Measurements from ENCODE around the gene EPHA5.
"Not testable (repeated sequence)": the region's sequence is repeated elsewhere in the genome, so short reads cannot be mapped to it uniquely, and the experiment has no call there.

The EPHA5 gene

GRCh38 chr4:65358914-65359313, 311.4 kb downstream of the EPHA5 start:
- no peak overlapping the region for H3K9ac ChIP-seq (ENCODE audit: low read length)
- no peak overlapping the region for H3K4me3 ChIP-seq (ENCODE audit: low read depth in 1 of 2, low read length in 2 of 2)
- H3K27me3 ChIP-seq (ENCODE audit: control insufficient read depth in 1 of 2, insufficient read depth in 2 of 2, low read length in 2 of 2) = no peaks in the 10 kb centered on the region
- no peaks in the 10 kb centered on the region for H3K9me3 ChIP-seq (ENCODE audit: low read length)
- no peaks in the 10 kb centered on the region for H3K4me1 ChIP-seq (ENCODE audit: insufficient read depth, low read length)
- H3K27ac ChIP-seq (ENCODE audit: low read depth, low read length) = no peak overlapping the region
- H3K36me3 ChIP-seq (ENCODE audit: insufficient read depth, low read length) = no peaks in the 10 kb centered on the region

DNA sequence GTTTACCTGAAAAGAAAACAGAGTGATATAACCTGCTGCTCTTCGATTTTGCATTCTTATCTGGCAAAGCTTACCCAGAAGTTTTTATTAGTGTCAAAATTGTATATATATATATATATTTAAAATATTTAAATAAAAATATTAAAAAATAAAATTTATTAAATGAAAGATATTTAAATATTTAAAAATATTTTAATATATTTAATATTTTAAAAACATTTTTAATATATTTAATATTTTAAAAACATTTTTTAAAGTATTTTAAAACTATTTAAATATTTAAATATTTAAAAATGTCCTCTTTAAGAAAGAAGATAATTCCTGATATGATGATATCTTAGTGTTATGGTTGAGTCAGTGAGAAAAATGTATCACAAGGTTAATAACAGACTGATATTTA, 317.2 kb downstream of the EPHA5 start:
- Histone ChIP-seq H3K27me3 (ENCODE audit: control insufficient read depth in 1 of 2, insufficient read depth in 2 of 2, low read length in 2 of 2) (no peaks in the 10 kb centered on the region), H3K4me1 (ENCODE audit: insufficient read depth, low read length) (no peaks in the 10 kb centered on the region), H3K4me3 (ENCODE audit: low read depth in 1 of 2, low read length in 2 of 2) (no peak overlapping the region), H3K9ac (ENCODE audit: low read length) (no peak overlapping the region), H3K27ac (ENCODE audit: low read depth, low read length) (no peak overlapping the region), H3K9me3 (ENCODE audit: low read length) (no peaks in the 10 kb centered on the region), H3K36me3 (ENCODE audit: insufficient read depth, low read length) (no peaks in the 10 kb centered on the region)

DNA sequence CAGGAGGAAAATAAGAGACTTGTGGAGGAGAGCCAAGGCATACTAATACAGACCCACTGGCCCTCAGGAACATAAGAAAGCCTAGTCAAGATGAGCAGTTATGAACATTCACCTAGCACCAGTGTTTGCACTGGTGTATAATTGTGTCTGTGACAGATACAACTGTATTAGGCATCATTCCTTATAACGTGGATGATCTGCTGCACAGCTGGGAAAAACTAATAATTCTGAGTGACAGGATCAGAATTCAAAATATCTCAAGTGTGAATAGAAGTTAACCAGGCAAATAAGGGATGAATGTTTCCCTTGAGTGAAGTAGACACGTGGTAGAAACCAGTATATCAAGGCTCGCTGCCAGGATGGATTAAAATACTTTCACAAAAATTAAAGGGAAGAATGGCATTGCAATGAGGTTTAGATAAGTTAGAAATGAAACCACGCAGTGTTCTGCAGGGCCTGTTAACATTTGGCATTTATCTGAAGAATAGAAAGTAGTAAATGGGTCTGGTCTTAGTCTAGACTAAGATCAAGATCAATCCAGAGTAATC, 325.9 kb downstream of the EPHA5 start:
- H3K36me3 ChIP-seq (ENCODE audit: insufficient read depth, low read length) = no peaks in the 10 kb centered on the region
- no peaks in the 10 kb centered on the region for H3K4me1 ChIP-seq (ENCODE audit: insufficient read depth, low read length)
- H3K27me3 ChIP-seq (ENCODE audit: control insufficient read depth in 1 of 2, insufficient read depth in 2 of 2, low read length in 2 of 2) = no peaks in the 10 kb centered on the region
- no peak overlapping the region for H3K4me3 ChIP-seq (ENCODE audit: low read depth in 1 of 2, low read length in 2 of 2)
- H3K9me3 ChIP-seq (ENCODE audit: low read length) = no peaks in the 10 kb centered on the region
- no peak overlapping the region for H3K27ac ChIP-seq (ENCODE audit: low read depth, low read length)
- H3K9ac ChIP-seq (ENCODE audit: low read length) = no peak overlapping the region

DNA sequence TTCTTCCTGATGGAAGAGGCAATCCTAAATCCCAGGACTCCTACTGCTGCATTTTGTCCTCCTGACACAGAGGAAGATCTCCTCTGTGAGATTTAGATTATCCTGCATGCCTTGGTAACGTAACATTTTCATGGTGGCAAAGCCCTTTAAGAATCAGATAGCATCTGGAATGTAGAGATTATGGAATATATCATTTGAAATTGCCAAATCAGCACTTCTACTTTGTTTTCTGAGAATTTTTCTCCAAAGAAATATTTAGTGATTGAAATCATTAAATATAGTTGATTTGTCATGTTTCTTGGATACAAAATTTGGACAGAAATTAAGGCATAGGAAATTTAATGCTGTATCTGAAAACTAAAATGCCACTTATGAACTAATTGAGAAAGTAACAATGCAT, 326.9 kb downstream of the EPHA5 start:
- Histone ChIP-seq H3K4me3 (ENCODE audit: low read depth in 1 of 2, low read length in 2 of 2) (no peak overlapping the region), H3K4me1 (ENCODE audit: insufficient read depth, low read length) (no peaks in the 10 kb centered on the region), H3K9ac (ENCODE audit: low read length) (no peak overlapping the region), H3K9me3 (ENCODE audit: low read length) (no peaks in the 10 kb centered on the region), H3K36me3 (ENCODE audit: insufficient read depth, low read length) (no peaks in the 10 kb centered on the region), H3K27ac (ENCODE audit: low read depth, low read length) (no peak overlapping the region), H3K27me3 (ENCODE audit: control insufficient read depth in 1 of 2, insufficient read depth in 2 of 2, low read length in 2 of 2) (no peaks in the 10 kb centered on the region)

DNA sequence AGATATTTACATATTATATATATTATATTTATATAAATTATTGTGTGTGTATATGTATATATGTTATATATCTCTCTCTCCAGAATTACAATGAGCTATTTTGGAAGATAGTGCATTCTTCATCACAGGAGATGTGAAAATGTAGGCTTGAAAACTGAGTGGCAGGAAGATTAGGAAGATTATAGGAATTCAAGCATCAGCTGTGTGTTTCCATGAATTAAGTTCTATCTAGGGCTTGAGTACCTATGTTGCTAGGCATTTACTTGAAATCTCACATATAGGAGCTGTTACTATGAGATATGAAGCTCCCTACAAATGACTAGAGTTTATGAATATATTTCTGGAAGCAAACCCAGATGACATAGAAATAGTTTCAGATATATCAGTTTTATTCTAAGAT, 328.7 kb downstream of the EPHA5 start:
- H3K27ac ChIP-seq (ENCODE audit: low read depth, low read length) = no peak overlapping the region
- no peak overlapping the region for H3K9ac ChIP-seq (ENCODE audit: low read length)
- no peaks in the 10 kb centered on the region for H3K4me1 ChIP-seq (ENCODE audit: insufficient read depth, low read length)
- no peaks in the 10 kb centered on the region for H3K9me3 ChIP-seq (ENCODE audit: low read length)
- H3K36me3 ChIP-seq (ENCODE audit: insufficient read depth, low read length) = no peaks in the 10 kb centered on the region
- no peak overlapping the region for H3K4me3 ChIP-seq (ENCODE audit: low read depth in 1 of 2, low read length in 2 of 2)
- H3K27me3 ChIP-seq (ENCODE audit: control insufficient read depth in 1 of 2, insufficient read depth in 2 of 2, low read length in 2 of 2) = no peaks in the 10 kb centered on the region

GRCh38 chr4:65340382-65341109, 329.7 kb downstream of the EPHA5 start:
- H3K27me3 ChIP-seq (ENCODE audit: control insufficient read depth in 1 of 2, insufficient read depth in 2 of 2, low read length in 2 of 2) = no peaks in the 10 kb centered on the region
- no peak overlapping the region for H3K27ac ChIP-seq (ENCODE audit: low read depth, low read length)
- no peak overlapping the region for H3K9ac ChIP-seq (ENCODE audit: low read length)
- H3K36me3 ChIP-seq (ENCODE audit: insufficient read depth, low read length) = no peaks in the 10 kb centered on the region
- no peak overlapping the region for H3K4me3 ChIP-seq (ENCODE audit: low read depth in 1 of 2, low read length in 2 of 2)
- H3K9me3 ChIP-seq (ENCODE audit: low read length) = no peaks in the 10 kb centered on the region
- H3K4me1 ChIP-seq (ENCODE audit: insufficient read depth, low read length) = no peaks in the 10 kb centered on the region

DNA sequence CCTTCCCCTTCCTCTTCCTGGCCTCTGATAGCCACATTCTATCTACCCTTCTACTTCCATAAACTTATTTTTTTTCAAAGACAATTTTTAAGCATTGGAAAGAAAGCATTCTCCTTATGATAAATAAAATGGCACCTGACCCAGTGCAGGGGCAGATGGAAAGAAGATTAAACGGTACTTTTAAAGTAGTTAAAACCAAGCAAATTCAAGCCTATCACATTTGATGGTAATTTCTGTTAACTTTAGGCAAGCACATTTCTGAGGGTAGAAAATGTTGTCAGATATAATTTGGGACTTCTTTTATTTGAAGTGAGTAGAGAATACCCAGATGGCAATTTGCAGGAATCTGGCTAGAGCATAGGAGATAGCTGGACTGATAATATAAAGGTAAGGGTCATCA, 332.9 kb downstream of the EPHA5 start:
- Histone ChIP-seq H3K4me3 (ENCODE audit: low read depth in 1 of 2, low read length in 2 of 2) (no peak overlapping the region), H3K9me3 (ENCODE audit: low read length) (no peaks in the 10 kb centered on the region), H3K27ac (ENCODE audit: low read depth, low read length) (no peak overlapping the region), H3K36me3 (ENCODE audit: insufficient read depth, low read length) (no peaks in the 10 kb centered on the region), H3K27me3 (ENCODE audit: control insufficient read depth in 1 of 2, insufficient read depth in 2 of 2, low read length in 2 of 2) (no peaks in the 10 kb centered on the region), H3K9ac (ENCODE audit: low read length) (no peak overlapping the region), H3K4me1 (ENCODE audit: insufficient read depth, low read length) (no peaks in the 10 kb centered on the region)

- Histone ChIP-seq H3K27me3 (ENCODE audit: control insufficient read depth in 1 of 2, insufficient read depth in 2 of 2, low read length in 2 of 2) (no peaks in the 10 kb centered on the region), H3K36me3 (ENCODE audit: insufficient read depth, low read length) (no peaks in the 10 kb centered on the region), H3K9me3 (ENCODE audit: low read length) (no peaks in the 10 kb centered on the region), H3K4me3 (ENCODE audit: low read depth in 1 of 2, low read length in 2 of 2) (no peak overlapping the region), H3K9ac (ENCODE audit: low read length) (no peak overlapping the region), H3K4me1 (ENCODE audit: insufficient read depth, low read length) (no peaks in the 10 kb centered on the region), H3K27ac (ENCODE audit: low read depth, low read length) (no peak overlapping the region)
Measured at GRCh38 chr4:65336465-65336864, 333.8 kb downstream of the EPHA5 start.

DNA sequence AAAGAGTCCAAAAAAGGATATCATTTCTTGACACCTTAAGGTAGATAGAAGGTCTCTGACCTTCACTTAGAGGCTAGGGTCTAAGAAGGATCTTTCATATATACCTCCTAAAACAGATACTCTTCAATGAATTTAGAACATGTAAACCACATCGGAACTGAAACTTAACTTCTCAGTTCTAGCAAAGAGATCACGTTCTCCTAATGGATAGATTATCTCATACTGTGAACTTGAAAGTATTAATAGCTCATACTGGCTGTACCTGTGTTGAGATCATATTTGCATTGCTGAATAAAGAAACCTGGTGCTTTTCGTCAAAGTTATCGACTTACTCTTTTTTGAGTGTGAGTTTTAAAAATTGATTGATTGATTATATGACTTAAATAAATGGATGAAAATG, 353.8 kb downstream of the EPHA5 start:
- Histone ChIP-seq H3K27ac (ENCODE audit: low read depth, low read length) (no peak overlapping the region), H3K4me1 (ENCODE audit: insufficient read depth, low read length) (no peaks in the 10 kb centered on the region), H3K9ac (ENCODE audit: low read length) (no peak overlapping the region), H3K4me3 (ENCODE audit: low read depth in 1 of 2, low read length in 2 of 2) (no peak overlapping the region), H3K9me3 (ENCODE audit: low read length) (no peaks in the 10 kb centered on the region), H3K27me3 (ENCODE audit: control insufficient read depth in 1 of 2, insufficient read depth in 2 of 2, low read length in 2 of 2) (no peaks in the 10 kb centered on the region), H3K36me3 (ENCODE audit: insufficient read depth, low read length) (no peaks in the 10 kb centered on the region)

- Histone ChIP-seq H3K4me1 (ENCODE audit: insufficient read depth, low read length) (no peaks in the 10 kb centered on the region), H3K9ac (ENCODE audit: low read length) (no peak overlapping the region), H3K27me3 (ENCODE audit: control insufficient read depth in 1 of 2, insufficient read depth in 2 of 2, low read length in 2 of 2) (no peaks in the 10 kb centered on the region), H3K4me3 (ENCODE audit: low read depth in 1 of 2, low read length in 2 of 2) (no peak overlapping the region), H3K27ac (ENCODE audit: low read depth, low read length) (no peak overlapping the region), H3K36me3 (ENCODE audit: insufficient read depth, low read length) (no peaks in the 10 kb centered on the region), H3K9me3 (ENCODE audit: low read length) (no peaks in the 10 kb centered on the region)
Measured at GRCh38 chr4:65311120-65311519, 359.2 kb downstream of the EPHA5 start.

DNA sequence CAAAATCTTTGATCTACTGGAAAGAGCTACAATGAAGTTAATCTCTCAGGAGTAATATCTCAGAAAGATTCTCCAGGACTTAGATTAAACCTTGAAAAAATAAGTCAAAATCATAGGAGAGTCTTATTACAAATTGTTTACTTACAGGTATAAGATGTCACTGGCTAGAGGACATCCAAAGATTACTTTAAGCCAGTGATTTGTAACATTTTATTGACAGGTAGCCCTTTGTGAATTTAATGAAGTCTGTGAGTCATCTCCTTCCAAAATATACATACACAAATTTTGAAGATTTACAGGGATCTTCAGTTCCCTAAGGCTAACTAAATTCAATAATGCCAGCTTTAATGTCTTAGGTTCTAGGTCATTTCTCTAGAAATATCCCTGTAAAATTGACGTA, 359.7 kb downstream of the EPHA5 start:
- H3K9me3 ChIP-seq (ENCODE audit: low read length) = no peaks in the 10 kb centered on the region
- H3K27ac ChIP-seq (ENCODE audit: low read depth, low read length) = no peak overlapping the region
- H3K27me3 ChIP-seq (ENCODE audit: control insufficient read depth in 1 of 2, insufficient read depth in 2 of 2, low read length in 2 of 2) = no peaks in the 10 kb centered on the region
- H3K4me1 ChIP-seq (ENCODE audit: insufficient read depth, low read length) = no peaks in the 10 kb centered on the region
- no peak overlapping the region for H3K4me3 ChIP-seq (ENCODE audit: low read depth in 1 of 2, low read length in 2 of 2)
- H3K9ac ChIP-seq (ENCODE audit: low read length) = no peak overlapping the region
- no peaks in the 10 kb centered on the region for H3K36me3 ChIP-seq (ENCODE audit: insufficient read depth, low read length)

DNA sequence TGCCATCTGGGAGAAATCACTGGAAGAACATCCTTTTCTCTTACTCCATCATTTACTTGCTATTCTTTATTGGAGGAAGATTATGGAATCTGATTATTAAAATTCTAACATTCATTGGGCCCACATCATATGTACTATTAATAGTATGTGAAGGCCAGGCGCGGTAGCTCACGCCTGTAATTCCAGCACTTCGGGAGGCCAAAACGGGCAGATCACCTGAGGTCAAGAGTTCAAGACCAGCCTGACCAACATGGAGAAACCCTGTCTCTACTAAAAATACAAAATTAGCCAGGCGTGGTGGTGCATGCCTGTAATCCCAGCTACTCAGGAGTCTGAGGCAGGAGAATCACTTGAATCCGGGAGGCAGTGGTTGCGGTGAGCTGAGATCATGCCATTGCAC, 361.7 kb downstream of the EPHA5 start:
- H3K4me3 ChIP-seq (ENCODE audit: low read depth in 1 of 2, low read length in 2 of 2); H3K9ac ChIP-seq (ENCODE audit: low read length): not testable (repeated sequence)

More for the DNA sequence above, 361.7 kb downstream of the EPHA5 start:
- not testable (repeated sequence) for H3K4me1 ChIP-seq (ENCODE audit: insufficient read depth, low read length); H3K27ac ChIP-seq (ENCODE audit: low read depth, low read length); H3K36me3 ChIP-seq (ENCODE audit: insufficient read depth, low read length); H3K9me3 ChIP-seq (ENCODE audit: low read length); H3K27me3 ChIP-seq (ENCODE audit: control insufficient read depth in 1 of 2, insufficient read depth in 2 of 2, low read length in 2 of 2)
